GM12878 (cell line): ENCODE results near the gene STX7. TPM values are rescaled to one million over a fixed set of nuclear protein-coding genes. Genes with fewer than 3 reads are reported as not detected.

Experiments
- ATAC-seq: fragments of 200-7000 bp; cut with Tn5 transposase; 3 replicates; pipeline ENCODE4 v1.9.1; 2020; ENCODE audit warnings: mild to moderate bottlenecking, moderate library complexity
- BruUV-seq: library from RNA; stranded (reverse); fragments of 400-500 nt; replicated peaks from 2 replicates; lab custom pipeline; 2021; lab: Mats Ljungman, UMichigan
- CTCF ChIA-PET: fragments of 300-600 bp; sonication (Branson Sonifier 250); formaldehyde crosslinking; extraction: SDS; loops from one replicate; lab custom pipeline; 2021; ENCODE audit warnings: inconsistent platforms; lab: Yijun Ruan, JAX
- POLR2A ChIA-PET: fragments of 350-600 bp; formaldehyde crosslinking; extraction: SDS; loops from one replicate; lab custom pipeline; 2021; ENCODE audit warnings: inconsistent platforms; lab: Charles Lee
- RAD21 ChIA-PET: fragments of 300-600 bp; sonication (Branson Sonifier 250); formaldehyde crosslinking; loops from one replicate; lab custom pipeline; 2023; ENCODE audit warnings: antibody characterized with exemption; ENCODE audit not compliant: unreplicated experiment; lab: Charles Lee
- SMC1A ChIA-PET: fragments of 300-600 bp; sonication (Branson Sonifier 250); formaldehyde crosslinking; loops from one replicate; lab custom pipeline; 2023; ENCODE audit not compliant: unreplicated experiment, uncharacterized antibody; lab: Charles Lee
- DNase-seq: peaks from one replicate; pipeline ENCODE4 v3.0.0-alpha.2; 2011; ENCODE audit warnings: low read depth, low spot score
- FAIRE-seq: peaks from 3 replicates; lab custom pipeline; 2011; peaks lifted over from hg19 to GRCh38; lab: Jason Lieb, UNC
- H2AFZ ChIP-seq: 2 replicates; pipeline ENCODE4 v1.6.0; 2011; ENCODE audit warnings: low read depth, low read length, control low read depth; ENCODE audit not compliant: control insufficient read depth
- H3K27ac ChIP-seq: 2 replicates; pipeline ENCODE4 v1.5.1; 2011; ENCODE audit warnings: control low read depth; ENCODE audit not compliant: control insufficient read depth, insufficient read depth
- H3K27me3 ChIP-seq, 2 experiments: replicated peaks in 1 of 2; 2 replicates each; pipeline versions ENCODE4 v1.6.0 to v1.6.1; 2011; ENCODE audit warnings: low read length in 1 of 2; ENCODE audit not compliant: control insufficient read depth in 2 of 2, insufficient read depth in 2 of 2
- H3K36me3 ChIP-seq, 2 experiments: 2 replicates each; pipeline ENCODE4 v1.5.1; 2011; ENCODE audit warnings: low read length in 1 of 2; ENCODE audit not compliant: control insufficient read depth in 2 of 2, insufficient read depth in 2 of 2
- H3K4me1 ChIP-seq: 2 replicates; pipeline ENCODE4 v1.6.1; 2011; ENCODE audit warnings: mild to moderate bottlenecking, low read length, moderate library complexity, mixed read lengths; ENCODE audit not compliant: control insufficient read depth, insufficient read depth
- H3K4me2 ChIP-seq: 2 replicates; pipeline ENCODE4 v1.6.0; 2011; ENCODE audit warnings: control low read depth; ENCODE audit not compliant: control insufficient read depth, insufficient read depth
- H3K4me3 ChIP-seq: fragments of 200-600 bp; sonication (generic); 2 replicates; pipeline ENCODE4 v1.5.1; 2016
- H3K79me2 ChIP-seq: 2 replicates; pipeline ENCODE4 v1.6.0; 2011; ENCODE audit warnings: low read length; ENCODE audit not compliant: control insufficient read depth, insufficient read depth
- H3K9ac ChIP-seq: 2 replicates; pipeline ENCODE4 v1.8.0; 2011; ENCODE audit warnings: low read length, control low read depth, mixed read lengths; ENCODE audit not compliant: control insufficient read depth, insufficient read depth
- H3K9me3 ChIP-seq: replicated peaks from 3 replicates; pipeline ENCODE4 v1.5.1; 2011; ENCODE audit warnings: mild to moderate bottlenecking, low read length; ENCODE audit not compliant: control insufficient read depth, insufficient read depth
- H4K20me1 ChIP-seq: 2 replicates; pipeline ENCODE4 v1.6.0; 2011; ENCODE audit not compliant: control insufficient read depth, insufficient read depth
- BHLHE40 ChIP-seq, 2 experiments: fragments of 450-650 bp in 1 of 2; IDR thresholded peaks; 2 replicates each; pipeline ENCODE4 v1.6.1; 2011 to 2017; ENCODE audit warnings: low read depth in 2 of 2, borderline replicate concordance in 1 of 2, improper control_type of control experiment in 1 of 2, low read length in 1 of 2, mild to moderate bottlenecking in 1 of 2
- NFYB ChIP-seq: IDR thresholded peaks from 2 replicates; pipeline ENCODE4 v1.6.1; 2011; ENCODE audit warnings: low read depth, mild to moderate bottlenecking, low read length, improper control_type of control experiment, moderate library complexity; ENCODE audit not compliant: insufficient read depth
- RB1 ChIP-seq: fragments of 450-650 bp; formaldehyde crosslinking; IDR thresholded peaks from 2 replicates; pipeline ENCODE4 v1.6.1; 2017; ENCODE audit warnings: mild to moderate bottlenecking, borderline replicate concordance
- WGBS: methylation state at CpG from one replicate; pipeline ENCODE4 v1.1.6; 2016; ENCODE audit warnings: low lambda C conversion rate; ENCODE audit not compliant: insufficient replicate concordance, insufficient coverage; ENCODE audit errors: missing lambda C conversion rate; 5-methylcytosine and 5-hydroxymethylcytosine counted together
- in situ Hi-C: fragments of 300-500 bp; cut with MboI; formaldehyde crosslinking; loops from 9 replicates; pipeline ENCODE4 v1.14.3; 2018; ENCODE audit warnings: mixed read lengths
- intact Hi-C: fragments of 100-400 bp; cut with micrococcal nuclease; formaldehyde crosslinking; loops from one replicate; pipeline ENCODE4 v1.14.2; 2022; ENCODE audit not compliant: unreplicated experiment
- polyA plus RNA-seq, 11 experiments: library from polyadenylated mRNA; depleted of rRNA in 4 of 11; unstranded in 6 of 11; stranded (reverse) in 5 of 11; fragments of >200 nt; fragmentation: Nextera tagmentation in 4 of 11; fragmentation: Illumina TruSeq in 1 of 11; extraction: Ambion mirVana in 4 of 11; extraction: Trizol in 1 of 11; gene quantifications; 1 replicate in 1 of 11; 2 replicates in 10 of 11; pipeline versions ENCODE4 v1.2.1 to v1.2.3, GENCODE V29; 2011 to 2016; ENCODE audit warnings: inconsistent platforms in 2 of 11, missing spikeins in 2 of 11, low read depth in 1 of 11
- total RNA-seq, 4 experiments: library from RNA; depleted of rRNA in 3 of 4; stranded (reverse); fragments of >200 nt in 3 of 4; fragmentation: Illumina TruSeq in 1 of 4; extraction: Trizol in 1 of 4; gene quantifications; 2 replicates each; pipeline versions ENCODE4 v1.2.1 to v1.2.3, GENCODE V29; 2013 to 2021
- TF ChIP-seq, protein P1 (sequence below): fragments of 450-650 bp; IDR thresholded peaks from 2 replicates; pipeline ENCODE4 v1.6.1; 2017; ENCODE audit warnings: mild to moderate bottlenecking, low read depth, inconsistent platforms; ENCODE audit not compliant: poor library complexity, severe bottlenecking
- TF ChIP-seq, protein P2 (sequence below): fragments of 450-650 bp; formaldehyde crosslinking; IDR thresholded peaks from 2 replicates; pipeline ENCODE4 v1.4.0; 2022; ENCODE audit warnings: mild to moderate bottlenecking, moderate library complexity

STX7 gene
- total and polyA plus RNA-seq, 10 of the 15 experiments (the other 5 are each of a cell fraction or from before 2014, with no cell fraction given): 26.5 to 75.5 (median 51.3) TPM

DNA sequence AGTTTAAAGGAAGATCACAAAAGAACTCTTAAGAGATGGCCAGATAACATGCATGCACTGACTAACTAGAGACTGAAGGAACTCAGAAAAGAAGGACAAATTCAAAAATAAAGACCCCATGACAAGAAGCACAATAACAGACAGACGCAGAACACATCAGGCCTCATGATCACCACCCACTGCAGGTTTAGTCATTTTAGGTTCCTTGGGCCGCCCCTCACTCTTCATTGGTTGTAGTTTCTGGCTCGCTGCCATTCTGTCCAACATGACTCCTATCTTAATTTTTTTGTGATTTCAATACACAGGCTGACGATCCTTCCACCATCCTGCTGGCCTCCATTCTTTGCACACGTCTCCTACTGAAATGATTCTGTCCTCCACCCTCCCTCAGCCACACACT, 21.6 kb downstream of the STX7 start:
- SMC1A ChIA-PET: no interaction called here
- Histone ChIP-seq H3K4me1 (peaks cover 42% of the 10 kb centered on the region), H4K20me1 (no peaks in the 10 kb centered on the region), H2AFZ (no peak overlapping the region), H3K79me2 (peaks cover 78% of the 10 kb centered on the region), H3K4me3 (peak overlapping the region; percentile 56; the same call in 1 of the 2 replicates), H3K4me2 (peak overlapping the region; percentile 85), H3K9ac (no peak overlapping the region), H3K9me3 (peaks cover 12% of the 10 kb centered on the region), H3K36me3 (peaks cover 3 to 5% of the 10 kb centered on the region in 2 experiments; a peak in 3 of 4 replicates), H3K27ac (peak overlapping the region; percentile 73), H3K27me3 (no peaks in the 10 kb centered on the region)
- no TSS peak for BruUV-seq
- intact Hi-C loops (no loop called here), in situ Hi-C loops (no loop called here)
- POLR2A ChIA-PET: no interaction called here
- FAIRE-seq (peak; percentile 18), DNase-seq (no peak), ATAC-seq (peak; percentile 26)
- WGBS: 65% methylated on average over 5 of the region's 5 CpGs
- RAD21 ChIA-PET: no interaction called here
- CTCF ChIA-PET: no interaction called here
- TF ChIP-seq, protein P1, sequence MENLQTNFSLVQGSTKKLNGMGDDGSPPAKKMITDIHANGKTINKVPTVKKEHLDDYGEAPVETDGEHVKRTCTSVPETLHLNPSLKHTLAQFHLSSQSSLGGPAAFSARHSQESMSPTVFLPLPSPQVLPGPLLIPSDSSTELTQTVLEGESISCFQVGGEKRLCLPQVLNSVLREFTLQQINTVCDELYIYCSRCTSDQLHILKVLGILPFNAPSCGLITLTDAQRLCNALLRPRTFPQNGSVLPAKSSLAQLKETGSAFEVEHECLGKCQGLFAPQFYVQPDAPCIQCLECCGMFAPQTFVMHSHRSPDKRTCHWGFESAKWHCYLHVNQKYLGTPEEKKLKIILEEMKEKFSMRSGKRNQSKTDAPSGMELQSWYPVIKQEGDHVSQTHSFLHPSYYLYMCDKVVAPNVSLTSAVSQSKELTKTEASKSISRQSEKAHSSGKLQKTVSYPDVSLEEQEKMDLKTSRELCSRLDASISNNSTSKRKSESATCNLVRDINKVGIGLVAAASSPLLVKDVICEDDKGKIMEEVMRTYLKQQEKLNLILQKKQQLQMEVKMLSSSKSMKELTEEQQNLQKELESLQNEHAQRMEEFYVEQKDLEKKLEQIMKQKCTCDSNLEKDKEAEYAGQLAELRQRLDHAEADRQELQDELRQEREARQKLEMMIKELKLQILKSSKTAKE: no peak
- TF ChIP-seq RB1: no peak
- no peak for TF ChIP-seq BHLHE40 (IDR thresholded peaks at IDR 0.05; ENCODE audit: borderline replicate concordance in 1 of 2, low read depth in 2 of 2, low read length in 1 of 2)
- peak; percentile 88 for TF ChIP-seq NFYB
- TF ChIP-seq, protein P2, sequence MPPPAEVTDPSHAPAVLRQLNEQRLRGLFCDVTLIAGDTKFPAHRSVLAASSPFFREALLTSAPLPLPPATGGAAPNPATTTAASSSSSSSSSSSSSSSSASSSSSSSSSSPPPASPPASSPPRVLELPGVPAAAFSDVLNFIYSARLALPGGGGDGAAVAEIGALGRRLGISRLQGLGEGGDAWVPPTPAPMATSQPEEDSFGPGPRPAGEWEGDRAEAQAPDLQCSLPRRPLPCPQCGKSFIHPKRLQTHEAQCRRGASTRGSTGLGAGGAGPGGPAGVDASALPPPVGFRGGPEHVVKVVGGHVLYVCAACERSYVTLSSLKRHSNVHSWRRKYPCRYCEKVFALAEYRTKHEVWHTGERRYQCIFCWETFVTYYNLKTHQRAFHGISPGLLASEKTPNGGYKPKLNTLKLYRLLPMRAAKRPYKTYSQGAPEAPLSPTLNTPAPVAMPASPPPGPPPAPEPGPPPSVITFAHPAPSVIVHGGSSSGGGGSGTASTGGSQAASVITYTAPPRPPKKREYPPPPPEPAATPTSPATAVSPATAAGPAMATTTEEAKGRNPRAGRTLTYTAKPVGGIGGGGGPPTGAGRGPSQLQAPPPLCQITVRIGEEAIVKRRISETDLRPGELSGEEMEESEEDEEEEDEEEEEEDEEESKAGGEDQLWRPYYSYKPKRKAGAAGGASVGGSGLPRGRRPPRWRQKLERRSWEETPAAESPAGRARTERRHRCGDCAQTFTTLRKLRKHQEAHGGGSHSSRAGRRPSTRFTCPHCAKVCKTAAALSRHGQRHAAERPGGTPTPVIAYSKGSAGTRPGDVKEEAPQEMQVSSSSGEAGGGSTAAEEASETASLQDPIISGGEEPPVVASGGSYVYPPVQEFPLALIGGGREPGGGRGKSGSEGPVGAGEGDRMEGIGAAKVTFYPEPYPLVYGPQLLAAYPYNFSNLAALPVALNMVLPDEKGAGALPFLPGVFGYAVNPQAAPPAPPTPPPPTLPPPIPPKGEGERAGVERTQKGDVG: no peak
